GM12875 (cell line): Measurements from ENCODE around the gene ZMIZ2.

Source experiments
- H3K4me3 ChIP-seq: one replicate; pipeline ENCODE4 v1.5.1; 2011; ENCODE audit warnings: low read depth, low read length, control low read depth
- CTCF ChIP-seq: IDR thresholded peaks from 2 replicates; pipeline ENCODE4 v1.5.1; 2011; ENCODE audit warnings: low read depth, mild to moderate bottlenecking, control low read depth, inconsistent platforms, low read length, moderate library complexity, borderline replicate concordance; ENCODE audit not compliant: insufficient read depth

Gene ZMIZ2

GRCh38 chr7:44757739-44758138 lies 9.1 kb downstream of the ZMIZ2 start:
- TF ChIP-seq CTCF = no peak
- no peak overlapping the region for H3K4me3 ChIP-seq

DNA sequence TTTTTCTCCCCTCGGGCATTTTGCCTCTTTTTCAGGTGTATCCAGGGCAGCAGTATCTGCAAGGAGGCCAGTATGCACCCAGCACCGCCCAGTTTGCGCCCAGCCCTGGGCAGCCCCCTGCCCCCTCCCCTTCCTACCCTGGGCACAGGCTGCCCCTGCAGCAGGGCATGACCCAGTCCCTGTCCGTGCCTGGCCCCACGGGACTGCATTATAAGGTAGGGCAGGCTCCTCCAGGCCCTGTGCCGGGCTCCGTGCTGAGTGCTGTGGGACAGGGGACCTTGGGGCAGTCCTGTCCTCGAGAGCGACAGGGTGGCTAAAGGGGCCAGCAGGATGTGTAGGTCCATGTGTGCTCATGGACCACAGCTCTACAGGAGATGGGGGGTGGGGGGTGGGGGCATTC lies 10.6 kb downstream of the ZMIZ2 start:
- no peak for TF ChIP-seq CTCF
- no peak overlapping the region for H3K4me3 ChIP-seq

GRCh38 chr7:44760034-44760580 lies 11.5 kb downstream of the ZMIZ2 start:
- H3K4me3 ChIP-seq = no peak overlapping the region
- TF ChIP-seq CTCF = no peak

- H3K4me3 ChIP-seq = no peak overlapping the region
- no peak for TF ChIP-seq CTCF
Observed at GRCh38 chr7:44761207-44762161, 12.8 kb downstream of the ZMIZ2 start.

GRCh38 chr7:44762300-44762699 lies 13.7 kb downstream of the ZMIZ2 start:
- TF ChIP-seq CTCF = no peak
- H3K4me3 ChIP-seq = no peak overlapping the region

DNA sequence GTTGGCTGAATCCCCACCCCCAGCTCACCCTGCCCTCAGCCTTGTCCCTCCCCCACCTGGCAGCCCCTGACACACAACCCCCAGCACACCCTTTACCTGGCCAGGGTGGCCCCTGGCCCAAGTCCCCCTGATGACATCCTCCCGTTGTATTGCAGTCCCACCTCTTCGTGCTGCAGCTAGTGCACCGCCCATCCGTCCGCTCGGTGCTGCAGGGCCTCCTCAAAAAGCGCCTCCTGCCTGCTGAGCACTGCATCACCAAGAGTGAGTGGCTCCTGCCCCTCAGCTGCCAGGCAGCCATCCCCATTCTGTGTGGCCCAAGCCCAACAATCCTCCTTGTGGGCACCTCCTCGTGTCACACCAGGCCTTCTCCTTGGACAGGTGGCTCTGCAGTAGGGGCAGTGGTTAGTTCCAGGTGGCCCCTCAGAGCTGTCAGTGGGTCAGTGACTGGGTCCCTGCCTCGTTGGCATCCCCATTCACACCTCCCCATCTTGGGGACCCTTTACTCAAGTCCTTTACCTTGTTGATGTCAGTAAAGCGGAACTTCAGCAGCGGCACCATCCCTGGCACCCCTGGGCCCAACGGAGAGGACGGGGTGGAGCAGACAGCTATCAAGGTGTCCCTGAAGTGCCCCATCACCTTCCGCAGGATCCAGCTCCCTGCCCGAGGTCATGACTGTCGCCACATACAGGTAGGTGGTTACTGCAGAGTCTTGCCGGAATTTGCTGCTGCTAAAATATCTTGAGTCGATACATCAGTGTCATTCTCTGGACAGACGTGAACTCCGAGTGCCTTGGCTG lies 14.3 kb downstream of the ZMIZ2 start:
- no peak for TF ChIP-seq CTCF
- no peak overlapping the region for H3K4me3 ChIP-seq
